NCI-H2227 treated with DMSO at 0.1 percent for 48 hours (cell line): Measurements from ENCODE around the gene DLG2.
"Not testable (repeated sequence)": the region's sequence is repeated elsewhere in the genome, so short reads cannot be mapped to it uniquely, and the experiment has no call there.

Experiments used
- DNase-seq: peaks from one replicate; lab custom pipeline; 2025; lab: John Stamatoyannopoulos, UW

Gene DLG2

GRCh38 chr11:84836371-84836770 is 790.8 kb downstream of the DLG2 start:
- DNase-seq = no peak

DNA sequence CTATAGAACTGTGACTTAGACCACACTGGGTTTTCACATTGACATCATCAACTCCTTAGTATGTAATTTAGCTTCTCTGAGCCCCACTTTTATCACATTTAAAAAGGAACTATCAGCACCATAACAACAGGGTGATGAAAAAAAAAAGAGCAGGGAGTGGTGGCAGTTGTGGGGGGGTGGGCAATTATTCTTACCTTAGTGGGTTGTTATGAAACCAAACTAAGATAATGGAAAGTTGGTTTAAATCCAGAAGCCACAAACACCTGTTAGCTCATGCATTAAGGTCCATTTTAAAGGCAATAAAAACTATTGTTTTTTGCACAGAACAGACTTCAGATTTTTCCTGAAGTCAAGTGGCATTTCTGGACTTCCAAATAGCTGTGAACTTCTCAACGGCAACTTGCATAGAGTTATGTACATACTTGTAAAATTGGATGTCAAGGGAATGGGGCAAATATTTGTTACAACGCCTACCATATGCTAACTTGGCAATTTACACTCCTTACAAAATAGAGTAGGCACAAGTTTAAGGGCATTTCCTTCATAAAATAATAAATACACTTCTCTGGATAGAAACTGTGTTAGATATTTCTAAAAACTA is 793.6 kb downstream of the DLG2 start:
- no peak for DNase-seq

DNA sequence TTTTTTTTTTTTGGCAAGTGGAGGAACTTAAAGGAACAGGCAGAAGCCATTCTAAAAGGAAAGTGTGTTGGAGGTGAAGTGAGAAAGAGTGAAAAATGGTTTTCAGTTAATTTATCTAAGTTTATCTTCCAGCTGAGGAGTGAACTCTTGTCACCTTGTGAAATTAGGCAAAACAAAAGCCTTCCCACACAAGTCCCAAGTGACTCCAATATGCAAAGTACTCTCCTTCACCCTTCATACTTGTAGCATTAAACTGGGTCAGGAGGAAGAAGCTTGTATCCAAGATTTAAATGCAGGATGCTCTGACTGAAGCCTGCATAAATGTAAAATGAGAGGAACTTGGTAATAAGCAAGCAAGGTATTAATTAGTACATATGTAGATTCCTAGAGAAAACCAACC is 796.8 kb downstream of the DLG2 start:
- DNase-seq = no peak

GRCh38 chr11:84829162-84829561 is 798.0 kb downstream of the DLG2 start:
- no peak for DNase-seq

GRCh38 chr11:84828616-84829015 is 798.5 kb downstream of the DLG2 start:
- no peak for DNase-seq

DNA sequence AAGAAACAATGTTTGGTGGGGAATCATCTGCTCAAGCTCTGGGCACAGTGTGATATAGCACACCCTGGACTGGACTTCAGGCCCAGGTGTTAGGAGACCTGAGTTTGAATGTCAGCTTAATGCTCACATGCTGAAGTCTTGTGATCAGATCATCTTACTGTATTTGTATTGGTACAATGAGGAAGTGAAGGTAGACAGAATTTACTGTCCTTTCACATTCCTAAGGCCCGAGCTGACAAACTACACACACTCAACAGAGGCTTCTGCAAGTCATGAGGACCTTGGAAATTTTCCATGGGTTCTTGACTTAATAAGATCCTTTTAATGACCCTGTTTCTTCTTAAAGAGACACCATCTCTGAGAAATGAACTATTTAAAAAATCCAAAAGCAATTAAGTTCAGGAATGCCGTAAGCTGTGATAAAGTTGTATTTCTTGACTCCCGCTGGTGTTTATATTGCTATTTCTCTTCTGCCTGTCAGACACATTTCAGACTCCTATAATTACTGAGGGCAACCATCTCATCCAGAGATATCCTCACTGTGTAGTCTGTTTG is 802.0 kb downstream of the DLG2 start:
- DNase-seq = peak; percentile 14

DNA sequence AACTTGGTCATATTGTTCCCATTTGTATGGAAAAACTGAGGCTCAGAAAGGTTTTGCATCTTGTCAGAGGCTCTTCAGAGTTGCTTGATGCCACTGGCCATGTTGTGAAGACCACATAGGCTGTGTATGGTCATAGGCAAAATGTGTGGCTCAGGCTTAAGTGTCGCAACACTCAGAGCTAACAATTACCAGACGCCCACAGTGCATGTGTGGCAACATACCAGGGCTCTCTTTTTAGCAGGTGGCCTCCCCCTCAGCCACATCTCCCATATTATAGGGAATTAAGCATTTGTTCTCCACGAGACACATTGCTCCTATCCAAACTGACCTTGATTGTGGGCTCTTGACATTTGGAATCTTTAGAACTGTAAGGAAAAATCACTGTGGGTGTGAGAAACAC is 802.5 kb downstream of the DLG2 start:
- DNase-seq = no peak

- DNase-seq = no peak
Observed at GRCh38 chr11:84819537-84819936, 807.6 kb downstream of the DLG2 start.

GRCh38 chr11:84819128-84819527 is 808.0 kb downstream of the DLG2 start:
- peak; percentile 6 for DNase-seq

DNA sequence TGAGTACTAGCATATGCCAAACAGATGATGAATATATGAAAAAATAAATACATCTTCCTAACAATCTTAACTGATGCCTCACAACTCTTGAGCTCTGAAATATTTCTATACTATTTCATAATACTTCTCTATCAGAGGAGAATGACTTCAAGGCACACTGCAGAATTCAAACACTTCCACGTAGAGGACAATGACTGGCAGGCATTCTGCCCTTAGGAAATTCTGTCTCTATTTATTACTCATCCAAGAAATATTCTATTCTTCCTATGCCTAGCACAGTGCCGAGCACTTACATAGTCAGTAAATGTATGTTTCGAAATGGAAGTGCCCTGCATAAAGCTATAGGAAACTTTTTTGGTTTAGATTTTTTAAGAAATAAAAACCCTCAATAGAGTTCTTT is 809.1 kb downstream of the DLG2 start:
- no peak for DNase-seq

- DNase-seq = no peak
Observed at GRCh38 chr11:84812471-84812969, 814.6 kb downstream of the DLG2 start.

DNA sequence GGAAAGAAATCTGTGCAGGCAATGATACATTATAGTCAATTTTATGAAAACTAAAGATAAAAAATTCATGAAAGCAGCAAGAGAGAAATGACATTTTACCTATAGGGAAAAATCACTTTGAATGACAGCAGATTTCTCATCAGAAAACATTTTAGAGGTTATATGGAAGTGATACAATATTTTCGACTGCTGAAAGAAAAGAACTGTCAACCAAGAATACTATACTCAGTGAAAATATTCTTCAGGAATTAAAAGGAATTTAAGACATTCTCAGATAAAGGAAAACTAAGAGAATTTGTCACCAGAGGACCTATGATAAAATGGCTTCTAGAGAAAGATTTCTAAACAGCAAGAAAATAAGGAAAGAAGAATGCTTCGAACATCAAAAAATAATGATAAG is 820.8 kb downstream of the DLG2 start:
- no peak for DNase-seq

GRCh38 chr11:84804041-84804440 is 823.1 kb downstream of the DLG2 start:
- no peak for DNase-seq

- peak; percentile 4 for DNase-seq
Observed at GRCh38 chr11:84800755-84801346, 826.3 kb downstream of the DLG2 start.

DNA sequence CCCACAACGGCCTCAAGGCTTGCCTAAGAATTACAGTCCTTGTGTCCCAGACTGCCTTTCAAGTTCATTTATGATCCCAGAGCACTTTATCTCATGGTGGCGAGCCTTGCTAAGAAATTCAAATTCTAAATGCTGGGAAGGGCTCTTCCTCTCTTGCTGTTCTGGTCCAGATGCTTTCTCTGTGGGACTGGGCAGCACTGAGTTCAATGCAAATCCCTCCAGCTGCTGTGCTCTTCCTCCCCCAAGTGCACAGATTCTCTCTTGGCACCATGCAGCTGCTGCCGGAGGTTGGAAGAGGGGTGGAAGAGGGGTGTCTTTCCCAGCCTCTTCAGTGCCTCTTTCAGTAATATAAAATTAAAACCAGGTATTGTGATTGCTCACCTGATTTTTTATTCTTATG is 828.0 kb downstream of the DLG2 start:
- no peak for DNase-seq

DNA sequence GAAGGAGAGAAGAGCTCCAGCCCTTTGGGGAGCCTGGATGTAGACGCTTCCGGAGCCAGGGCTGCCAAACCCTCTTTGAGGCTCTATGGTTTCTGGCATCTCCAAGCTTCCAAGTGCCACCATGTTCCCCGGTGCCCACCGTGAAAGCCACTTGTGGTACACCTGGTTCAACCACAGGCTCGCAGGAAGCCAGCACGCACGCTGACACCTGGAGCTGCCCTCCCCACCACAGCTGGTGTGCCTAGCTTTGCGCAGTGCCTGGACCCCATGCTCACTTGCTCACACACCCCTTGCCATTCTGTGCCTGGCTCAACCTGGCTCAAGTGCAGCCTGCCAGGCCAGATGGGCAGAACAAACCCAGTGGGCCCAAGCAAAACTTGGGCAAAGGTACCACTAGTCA is 831.4 kb downstream of the DLG2 start:
- DNase-seq = no peak

GRCh38 chr11:84794663-84795443 is 832.3 kb downstream of the DLG2 start:
- DNase-seq = no peak

DNA sequence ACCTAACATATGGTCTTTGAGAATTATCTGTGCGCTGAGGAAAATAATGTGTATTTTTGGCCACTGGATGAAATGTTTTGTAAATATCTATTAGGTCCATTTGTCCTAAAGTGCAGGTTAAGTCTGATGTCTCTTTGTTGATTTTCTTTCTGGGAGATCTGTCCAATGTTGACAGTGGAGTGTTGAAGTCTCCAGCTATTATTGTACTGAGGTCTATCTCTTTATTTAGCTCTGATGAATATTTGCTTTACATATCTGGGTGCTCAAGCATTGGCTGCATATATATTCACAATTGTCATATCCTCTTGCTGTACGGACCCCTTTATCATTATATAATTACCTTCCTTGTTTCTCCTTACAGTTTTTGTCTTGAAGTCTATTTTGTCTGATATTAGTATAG is 833.8 kb downstream of the DLG2 start:
- no peak for DNase-seq

DNA sequence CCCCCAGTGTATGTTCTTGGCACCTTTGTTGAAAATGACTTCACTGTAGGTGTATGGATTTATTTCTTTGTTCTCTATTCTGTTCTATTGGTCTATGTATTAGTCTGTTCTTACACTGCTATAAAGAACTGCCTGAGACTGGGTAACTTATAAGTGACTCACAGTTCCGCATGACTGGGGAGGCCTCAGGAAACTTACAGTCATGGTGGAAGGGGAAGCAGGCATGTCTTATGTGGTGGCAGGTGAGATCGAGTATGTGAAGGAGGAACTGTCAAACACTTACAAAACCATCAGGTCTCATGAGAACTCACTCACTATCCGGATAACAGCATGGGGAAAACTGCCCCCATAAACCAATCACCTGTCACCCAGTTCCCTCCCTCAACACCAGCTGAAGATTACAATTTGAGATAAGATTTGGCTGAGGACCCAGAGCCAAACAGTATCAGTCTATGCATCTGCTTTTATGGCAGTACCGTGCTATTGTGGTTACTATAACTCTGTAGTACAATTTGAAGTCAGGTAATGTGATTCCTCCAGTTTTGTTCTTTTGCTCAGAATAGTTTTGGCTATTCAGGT is 836.2 kb downstream of the DLG2 start:
- no peak for DNase-seq

DNA sequence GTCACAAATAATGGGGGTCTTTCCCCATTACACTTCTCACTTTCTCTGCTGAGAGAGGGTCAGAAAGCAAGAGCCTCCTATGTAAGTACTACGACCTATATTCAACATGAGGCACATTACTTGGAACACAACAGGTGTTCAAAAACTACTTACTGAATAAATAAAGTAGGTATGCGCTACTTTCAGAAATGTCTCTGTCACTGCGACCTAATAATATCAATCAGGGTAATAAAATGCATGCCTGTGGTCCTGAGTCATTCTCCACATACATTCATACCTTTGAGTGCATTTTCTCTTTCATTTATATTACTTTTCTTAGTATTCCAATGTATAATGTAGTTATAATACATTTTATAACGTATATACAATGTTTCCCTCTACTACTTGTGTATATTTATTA is 838.9 kb downstream of the DLG2 start:
- no peak for DNase-seq

GRCh38 chr11:84784158-84784557 is 843.0 kb downstream of the DLG2 start:
- DNase-seq = not testable (repeated sequence)

GRCh38 chr11:84780689-84781293 is 846.4 kb downstream of the DLG2 start:
- peak; percentile 19 for DNase-seq
